C4-2B (cell line): Measurements from ENCODE around the gene EPB41.
"Not testable (repeated sequence)": the region's sequence is repeated elsewhere in the genome, so short reads cannot be mapped to it uniquely, and the experiment has no call there.

Source experiments
- H3K27ac ChIP-seq: fragments of 450-650 bp; 2 replicates; pipeline ENCODE4 v1.5.1; 2017
- ZFX ChIP-seq: fragments of 450-650 bp; IDR thresholded peaks from 2 replicates; pipeline ENCODE4 v1.6.1; 2017
- TF ChIP-seq, protein P1 (sequence below): fragments of 450-650 bp; conservative IDR thresholded peaks from 2 replicates; pipeline ENCODE4 v1.5.1; 2017; ENCODE audit warnings: mild to moderate bottlenecking

The EPB41 gene

DNA sequence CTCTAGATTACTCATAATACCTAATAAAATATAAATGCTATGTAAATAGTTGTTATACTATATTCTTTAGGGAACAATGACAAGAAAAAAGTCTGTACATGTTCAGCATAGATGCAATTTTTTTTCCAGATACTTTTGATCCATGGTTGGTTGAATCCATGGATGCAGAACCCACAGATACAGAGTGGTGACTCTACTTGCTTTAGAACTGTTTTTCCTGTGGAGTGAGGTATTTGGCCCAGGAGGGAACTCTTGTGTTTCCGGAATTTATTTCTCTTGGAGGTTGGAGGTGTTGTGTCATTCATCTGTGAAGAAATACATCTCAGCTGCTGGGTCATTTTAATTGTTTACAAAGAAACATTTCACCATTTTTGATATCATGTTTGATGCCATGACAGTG is 180.6 kb downstream of the EPB41 start:
- no peak overlapping the region for H3K27ac ChIP-seq
- TF ChIP-seq, protein P1, sequence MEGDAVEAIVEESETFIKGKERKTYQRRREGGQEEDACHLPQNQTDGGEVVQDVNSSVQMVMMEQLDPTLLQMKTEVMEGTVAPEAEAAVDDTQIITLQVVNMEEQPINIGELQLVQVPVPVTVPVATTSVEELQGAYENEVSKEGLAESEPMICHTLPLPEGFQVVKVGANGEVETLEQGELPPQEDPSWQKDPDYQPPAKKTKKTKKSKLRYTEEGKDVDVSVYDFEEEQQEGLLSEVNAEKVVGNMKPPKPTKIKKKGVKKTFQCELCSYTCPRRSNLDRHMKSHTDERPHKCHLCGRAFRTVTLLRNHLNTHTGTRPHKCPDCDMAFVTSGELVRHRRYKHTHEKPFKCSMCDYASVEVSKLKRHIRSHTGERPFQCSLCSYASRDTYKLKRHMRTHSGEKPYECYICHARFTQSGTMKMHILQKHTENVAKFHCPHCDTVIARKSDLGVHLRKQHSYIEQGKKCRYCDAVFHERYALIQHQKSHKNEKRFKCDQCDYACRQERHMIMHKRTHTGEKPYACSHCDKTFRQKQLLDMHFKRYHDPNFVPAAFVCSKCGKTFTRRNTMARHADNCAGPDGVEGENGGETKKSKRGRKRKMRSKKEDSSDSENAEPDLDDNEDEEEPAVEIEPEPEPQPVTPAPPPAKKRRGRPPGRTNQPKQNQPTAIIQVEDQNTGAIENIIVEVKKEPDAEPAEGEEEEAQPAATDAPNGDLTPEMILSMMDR = no peak
- no peak for TF ChIP-seq ZFX

DNA sequence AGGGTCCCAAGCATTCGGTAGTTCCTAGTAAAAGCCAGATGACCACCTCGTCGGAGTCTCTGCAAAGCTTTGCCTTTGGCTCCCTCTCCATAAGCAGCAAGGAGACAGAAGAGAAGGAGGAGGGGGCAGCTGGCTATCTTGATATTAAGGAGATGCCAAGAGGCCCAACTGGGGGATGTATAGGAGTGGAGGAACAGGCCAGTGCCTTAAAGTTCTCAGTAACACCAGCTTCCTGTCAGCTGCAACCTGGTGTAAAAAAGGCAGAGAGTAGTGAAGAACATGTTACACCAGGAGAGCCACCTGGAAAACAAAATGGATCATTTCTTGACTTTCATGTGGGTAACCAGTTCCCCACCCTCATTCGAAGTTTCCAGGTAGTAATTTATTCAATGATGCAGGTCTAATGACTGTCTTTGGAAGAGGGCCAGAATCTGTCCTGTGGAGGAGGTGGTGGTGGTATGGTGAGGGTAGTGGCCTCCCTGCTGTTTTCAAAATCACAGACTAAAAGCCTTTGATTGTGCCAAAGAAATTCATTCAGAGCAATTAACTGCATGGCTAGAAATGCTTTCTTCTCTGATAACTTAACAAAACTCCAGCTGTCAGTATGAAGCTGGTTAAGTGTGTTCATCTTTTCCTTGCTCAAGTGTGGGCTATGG is 182.0 kb downstream of the EPB41 start:
- no peak overlapping the region for H3K27ac ChIP-seq
- no peak for TF ChIP-seq ZFX
- TF ChIP-seq, protein P1 = no peak

DNA sequence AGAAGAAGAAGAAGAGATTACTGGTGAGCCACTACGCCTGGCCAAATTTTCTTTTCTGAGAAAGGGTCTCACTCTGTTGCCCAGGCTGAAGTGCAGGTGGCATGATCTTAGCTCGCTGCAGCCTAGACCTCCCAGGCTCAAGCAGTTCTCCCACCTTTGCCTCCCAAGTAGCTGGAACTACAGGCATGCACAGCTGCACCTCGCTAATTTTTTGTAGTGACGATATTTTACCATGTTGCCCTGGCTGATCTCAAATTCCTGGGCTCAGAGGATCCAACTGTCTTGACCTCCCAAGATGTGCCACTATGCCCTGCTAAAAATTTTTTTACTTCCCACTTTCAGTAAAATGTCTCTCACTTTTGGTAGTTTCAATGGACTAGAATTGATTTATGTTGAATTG is 184.9 kb downstream of the EPB41 start:
- no peak overlapping the region for H3K27ac ChIP-seq
- TF ChIP-seq, protein P1 = no peak
- no peak for TF ChIP-seq ZFX

DNA sequence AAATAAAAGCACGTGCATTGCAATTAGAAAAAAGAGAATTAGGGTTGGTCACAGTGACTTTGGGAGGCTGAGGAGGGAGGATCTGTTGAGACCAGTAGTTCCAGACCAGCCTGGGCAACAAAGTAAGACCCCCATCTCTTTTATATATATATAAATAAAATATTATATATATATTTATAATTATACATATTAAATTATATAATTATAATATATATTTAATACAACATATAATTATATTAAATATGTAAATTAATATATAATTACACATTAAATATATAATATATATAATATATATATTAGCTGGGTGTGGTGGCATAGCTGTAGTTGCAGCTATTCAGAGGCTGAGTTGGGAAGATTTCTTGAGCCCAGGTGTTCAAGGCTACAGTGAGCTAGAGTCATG is 186.1 kb downstream of the EPB41 start:
- TF ChIP-seq ZFX = no peak
- TF ChIP-seq, protein P1 = no peak
- H3K27ac ChIP-seq = no peak overlapping the region

DNA sequence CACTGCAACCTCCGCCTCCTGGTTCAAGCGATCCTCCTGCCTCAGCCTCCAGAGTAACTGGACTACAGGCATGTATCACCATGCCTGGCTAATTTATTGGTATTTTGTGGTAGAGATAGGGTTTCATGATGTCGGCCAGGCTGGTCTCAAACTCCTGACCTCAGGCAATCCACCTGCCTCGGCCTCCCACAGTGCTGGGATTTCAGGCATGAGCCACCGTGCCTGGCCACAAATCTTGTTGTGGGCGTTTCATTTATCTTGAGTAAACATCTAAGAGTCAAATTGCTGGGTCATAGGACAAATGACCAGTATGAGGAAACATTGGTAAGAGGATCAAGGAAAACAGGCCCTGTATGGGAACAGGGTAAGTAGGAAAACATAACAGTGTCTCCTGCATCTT is 191.5 kb downstream of the EPB41 start:
- peak overlapping the region; percentile 30 for H3K27ac ChIP-seq
- TF ChIP-seq, protein P1 = no peak
- TF ChIP-seq ZFX = no peak

DNA sequence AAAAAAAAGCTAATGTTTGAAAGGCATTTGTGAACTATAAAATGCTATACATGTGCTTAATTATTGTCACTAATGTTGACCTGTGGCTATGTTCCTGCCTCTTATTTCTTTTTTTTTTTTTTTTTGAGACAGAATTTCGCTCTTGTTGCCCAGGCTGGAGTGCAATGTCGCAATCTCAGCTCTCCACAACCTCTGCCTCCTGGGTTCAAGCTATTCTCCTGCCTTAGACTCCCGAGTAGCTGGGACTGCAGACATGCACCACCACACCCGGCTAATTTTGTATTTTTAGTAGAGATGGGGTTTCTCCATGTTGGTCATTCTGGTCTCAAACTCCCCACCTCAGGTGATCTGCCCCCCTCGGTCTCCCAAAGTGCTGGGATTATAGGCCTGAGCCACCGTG is 193.7 kb downstream of the EPB41 start:
- not testable (repeated sequence) for H3K27ac ChIP-seq

DNA sequence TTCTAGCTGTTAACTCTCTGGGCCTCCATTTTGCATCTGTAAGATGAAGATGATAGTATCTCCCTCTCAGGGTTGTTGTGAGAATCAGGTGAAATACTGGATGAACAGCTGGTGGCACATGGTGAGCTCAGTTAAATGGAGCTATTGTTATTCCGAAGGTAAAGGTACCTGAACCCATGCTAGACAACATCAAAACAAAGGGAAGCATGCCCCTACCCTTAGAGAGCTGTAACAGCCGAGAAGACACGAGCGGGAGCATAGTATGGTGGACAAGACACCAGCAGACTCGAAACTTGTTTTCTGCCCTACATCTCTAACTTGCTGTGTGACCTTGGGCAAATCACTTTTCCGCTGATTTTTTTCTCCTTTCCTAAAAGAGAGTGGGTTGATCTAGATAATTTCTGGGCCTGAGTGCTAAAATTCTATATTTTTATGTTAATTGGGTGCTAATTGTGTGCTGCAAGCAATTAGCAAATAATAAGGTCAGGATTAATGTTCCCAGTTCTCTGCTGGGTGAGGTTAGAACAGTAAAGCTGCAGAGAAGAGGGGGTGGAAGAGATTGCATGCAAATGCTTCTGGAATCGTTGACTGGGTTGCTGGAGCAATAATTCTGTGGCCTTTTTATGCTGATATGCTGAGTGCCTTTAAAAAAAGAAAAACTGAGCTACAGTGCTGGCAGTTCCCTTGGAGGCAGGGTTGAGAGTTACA is 198.5 kb downstream of the EPB41 start:
- TF ChIP-seq, protein P1 = no peak
- no peak for TF ChIP-seq ZFX
- no peak overlapping the region for H3K27ac ChIP-seq
